DMS53 treated with DMSO at 0.1 percent for 48 hours (cell line): ENCODE measurements around the gene FUT3.

Experiments used
- DNase-seq: peaks from one replicate; lab custom pipeline; 2025; ENCODE audit not compliant: unreplicated experiment; lab: John Stamatoyannopoulos, UW

The FUT3 gene

GRCh38 chr19:5826531-5827341 is 24.5 kb downstream of the FUT3 start:
- DNase-seq = peak; percentile 89

DNA sequence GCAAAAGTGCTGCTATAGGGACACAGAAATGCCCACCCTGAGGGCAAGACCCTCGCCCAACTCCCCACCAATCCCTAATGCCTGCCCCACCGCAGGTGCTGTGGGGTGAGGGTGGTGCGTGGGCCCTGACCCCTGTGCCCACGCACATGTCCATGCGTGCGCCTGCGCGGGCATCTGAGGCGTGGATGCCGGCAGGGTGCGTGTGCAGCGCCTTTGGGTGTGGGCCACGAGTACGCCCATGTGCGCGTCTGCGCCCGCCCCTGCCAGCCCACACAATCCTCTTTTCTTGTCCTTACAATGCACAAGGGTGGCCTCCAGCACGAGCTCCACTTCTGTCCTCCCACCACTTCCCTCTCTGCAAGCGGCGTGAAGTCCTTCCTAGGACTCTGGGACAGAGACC is 26.1 kb downstream of the FUT3 start:
- DNase-seq = no peak

DNA sequence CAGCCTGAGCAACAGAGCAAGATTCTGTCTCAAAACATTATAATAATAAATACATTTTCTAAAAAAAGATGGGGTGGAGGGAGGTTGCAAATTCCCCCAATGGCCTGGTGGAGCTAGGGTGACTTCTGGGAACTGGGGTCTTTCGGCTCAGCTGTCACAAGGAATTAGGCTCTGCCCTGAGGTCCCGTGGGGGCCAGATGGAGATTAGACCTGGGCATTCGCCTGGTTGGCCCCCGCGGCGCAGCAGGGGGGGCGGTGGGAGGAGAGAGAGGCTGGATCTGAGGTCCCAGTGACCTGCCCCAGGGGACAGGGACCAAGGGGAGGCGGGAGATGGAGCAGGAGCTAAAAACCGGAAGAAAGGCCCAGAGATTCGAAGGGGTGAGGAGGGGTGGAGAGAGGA is 26.5 kb downstream of the FUT3 start:
- DNase-seq = no peak

DNA sequence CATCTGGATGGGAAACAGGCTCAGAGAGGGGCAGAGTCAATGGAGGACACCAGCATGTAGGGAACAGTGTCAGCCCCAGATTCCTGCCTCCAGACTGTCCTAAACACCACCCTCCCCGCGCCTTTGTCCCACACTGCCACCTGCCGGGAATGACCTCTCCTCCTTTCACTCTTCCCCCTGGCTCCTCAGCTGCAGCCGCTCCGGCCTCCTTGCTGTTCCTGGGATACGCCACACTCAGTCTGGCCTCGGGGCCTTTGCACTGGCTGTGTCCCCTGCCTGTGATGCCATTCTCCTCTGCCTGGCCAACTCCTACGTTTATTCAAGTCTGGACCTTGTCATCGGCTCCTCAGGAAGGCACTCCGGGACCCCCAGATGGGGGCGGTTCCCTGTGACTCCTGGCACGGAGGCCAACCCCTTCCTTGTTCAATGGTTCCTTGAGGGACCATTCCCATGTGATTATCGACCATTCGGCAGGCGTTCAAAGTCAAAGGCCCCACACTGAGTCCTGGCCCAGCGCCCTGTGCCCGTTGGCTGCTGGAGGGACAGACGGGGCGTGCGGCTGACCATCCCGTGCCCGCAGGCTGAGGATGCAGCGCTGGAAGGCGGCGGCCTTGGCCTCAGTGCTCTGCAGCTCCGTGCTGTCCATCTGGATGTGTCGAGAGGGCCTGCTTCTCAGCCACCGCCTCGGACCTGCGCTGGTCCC is 27.5 kb downstream of the FUT3 start:
- DNase-seq = no peak

DNA sequence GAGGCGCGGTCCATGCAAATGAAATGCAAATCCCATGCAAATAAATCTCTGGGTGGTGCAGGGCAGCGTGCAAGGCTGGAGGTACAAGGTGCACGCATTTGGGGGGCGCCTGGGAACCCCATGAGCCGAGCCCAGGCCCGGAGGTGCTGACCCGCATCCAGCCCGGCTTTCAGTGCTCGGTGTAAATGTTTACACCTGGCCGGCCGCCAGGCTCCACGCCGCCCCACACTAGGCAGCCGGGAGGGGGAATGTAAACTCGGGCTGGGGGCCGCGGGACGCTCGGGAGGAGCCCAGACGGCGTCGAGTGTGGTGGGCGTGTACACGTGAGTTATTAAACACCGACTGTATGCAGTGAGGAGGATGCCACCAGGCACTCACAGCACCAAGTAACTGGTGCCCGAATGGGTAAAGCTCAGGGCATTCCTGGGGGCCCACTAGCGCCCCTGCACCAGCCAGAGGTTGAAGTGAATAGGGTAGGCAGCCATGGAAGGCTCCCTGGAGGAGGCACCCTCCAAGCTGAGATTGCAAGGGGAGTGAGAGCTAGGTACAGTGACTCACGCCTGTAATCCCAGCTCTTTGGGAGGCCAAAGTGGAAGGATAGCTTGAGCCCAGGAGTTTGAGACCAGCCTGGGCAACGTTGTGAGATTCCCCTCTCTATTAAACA is 28.9 kb downstream of the FUT3 start:
- DNase-seq = no peak

DNA sequence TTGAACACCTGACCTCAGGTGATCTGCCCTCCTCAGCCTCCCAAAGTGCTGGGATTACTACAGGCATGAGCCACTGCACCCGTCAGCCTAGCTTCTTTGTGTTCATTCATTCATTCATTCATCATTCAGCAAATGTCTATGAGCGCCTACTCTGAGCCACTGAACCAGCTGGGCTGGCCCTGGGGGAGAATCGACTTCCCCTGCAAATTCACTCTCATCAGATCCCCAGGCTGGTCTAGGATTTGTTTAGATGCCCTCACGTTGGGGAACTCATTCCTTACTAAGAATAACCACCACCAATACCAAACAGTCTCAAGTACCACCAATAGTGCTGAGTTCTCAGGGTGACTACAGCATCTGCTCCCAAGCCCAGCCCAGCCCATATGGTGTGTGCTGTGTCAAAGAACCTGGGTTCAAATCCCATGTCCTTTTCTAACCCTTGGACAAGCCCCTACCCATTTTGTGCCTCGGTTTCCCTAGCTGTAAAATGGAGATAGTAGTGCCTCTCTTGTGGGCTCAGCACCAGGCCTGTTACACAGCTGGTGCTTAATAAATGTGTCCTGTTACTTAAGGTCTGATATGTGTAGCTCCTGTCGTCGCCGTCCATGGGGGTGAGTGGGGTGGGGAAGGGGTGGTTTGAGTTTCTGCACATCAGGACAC is 29.6 kb downstream of the FUT3 start:
- DNase-seq = no peak

- DNase-seq = no peak
Measured at GRCh38 chr19:5820785-5821184, 30.5 kb downstream of the FUT3 start.

GRCh38 chr19:5818594-5818993 is 32.7 kb downstream of the FUT3 start:
- no peak for DNase-seq

DNA sequence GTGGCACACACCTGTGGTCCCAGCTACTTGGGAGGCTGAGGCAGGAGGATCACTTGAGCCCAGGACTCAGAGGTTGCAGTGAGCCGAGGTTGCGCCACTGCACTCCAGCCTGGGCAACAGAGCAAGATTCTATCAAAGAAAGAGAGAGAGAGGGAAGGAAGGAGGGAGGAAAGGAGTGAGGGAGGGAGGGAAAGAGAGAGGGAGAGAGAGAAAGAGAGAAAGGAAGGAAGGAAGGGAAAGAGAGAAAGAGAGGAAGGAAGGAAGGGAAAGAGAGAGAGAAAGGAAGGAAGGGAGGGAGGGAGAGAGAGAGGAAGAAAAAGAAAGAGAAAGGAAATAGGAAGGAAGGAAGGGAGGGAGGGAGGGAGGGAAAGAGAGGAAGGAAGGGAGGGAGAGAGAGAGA is 34.0 kb downstream of the FUT3 start:
- DNase-seq = no peak

GRCh38 chr19:5814852-5815246 is 36.4 kb downstream of the FUT3 start:
- DNase-seq = no peak

GRCh38 chr19:5814123-5814851 is 37.0 kb downstream of the FUT3 start:
- DNase-seq = no peak

DNA sequence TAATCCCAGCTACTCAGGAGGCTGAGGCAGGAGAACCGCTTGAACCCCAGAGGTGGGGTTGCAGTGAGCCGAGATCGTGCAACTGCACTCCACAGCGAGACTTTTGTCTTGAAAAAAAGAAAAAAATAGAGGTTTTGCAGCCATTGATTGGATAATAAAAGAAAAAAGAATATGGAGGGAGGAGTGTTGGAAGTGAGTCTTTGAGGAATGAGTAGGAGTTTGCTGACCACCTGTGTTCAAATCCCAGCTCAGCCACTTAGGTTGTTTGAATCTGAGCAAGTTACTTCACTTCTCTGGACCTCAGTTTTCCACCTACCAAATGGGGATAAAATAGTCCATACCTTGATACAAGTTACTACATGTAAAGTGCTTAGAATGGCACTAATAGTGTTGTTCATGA is 40.1 kb downstream of the FUT3 start:
- DNase-seq = no peak

GRCh38 chr19:5809469-5809868 is 41.8 kb downstream of the FUT3 start:
- no peak for DNase-seq

DNA sequence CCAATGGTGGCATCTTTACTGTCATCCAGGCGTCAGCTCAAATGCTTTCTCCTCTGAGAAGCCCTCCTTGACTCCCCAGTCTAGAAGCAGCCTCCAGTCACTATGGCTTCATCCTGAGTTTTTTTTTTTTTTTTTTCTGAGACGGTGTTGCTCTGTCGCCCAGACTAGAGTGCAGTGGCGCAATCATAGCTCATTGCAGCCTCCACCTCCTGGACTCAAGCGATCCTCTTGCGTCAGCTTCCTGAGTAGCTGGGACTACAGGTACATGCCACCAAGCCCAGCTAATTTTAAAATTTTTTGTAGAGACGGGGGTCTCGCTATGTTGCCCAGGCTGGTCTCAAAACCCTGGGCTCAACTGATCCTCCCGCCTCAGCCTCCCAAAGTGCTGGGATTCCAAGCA is 42.2 kb downstream of the FUT3 start:
- DNase-seq = no peak

DNA sequence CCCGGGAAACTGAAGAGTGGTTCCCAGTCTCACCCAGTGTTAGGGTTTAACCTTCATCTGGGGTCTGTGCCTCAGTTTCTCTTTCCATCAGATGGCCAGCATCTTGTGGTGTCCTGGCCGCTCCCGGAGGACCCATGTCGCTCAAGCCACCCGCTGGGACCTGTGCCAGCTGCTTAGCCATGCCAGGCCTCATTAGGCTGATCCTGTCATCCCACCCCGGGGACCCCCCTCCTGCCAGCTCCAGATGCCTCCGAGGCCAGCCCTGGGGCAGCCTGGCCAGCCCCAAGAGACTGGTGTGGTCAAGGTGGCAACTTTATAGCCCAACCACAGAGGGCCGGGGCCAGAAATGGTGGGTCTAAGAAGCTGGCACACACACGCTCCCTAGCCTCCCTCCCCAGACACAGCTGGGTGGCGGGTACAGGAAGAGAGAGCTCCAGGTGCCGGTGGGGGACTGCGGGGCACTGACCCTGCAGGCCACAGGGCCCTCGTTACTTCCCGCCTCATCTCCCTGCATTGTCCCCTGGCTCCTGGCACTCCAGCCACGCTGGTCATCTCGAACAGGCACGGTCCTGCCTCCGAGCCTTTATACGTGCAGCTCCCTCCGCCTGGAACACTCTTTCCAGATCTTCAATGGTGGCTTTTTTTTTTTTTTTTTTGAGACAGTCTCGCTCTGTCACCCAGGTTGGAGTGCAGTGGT is 43.0 kb downstream of the FUT3 start:
- DNase-seq = no peak

GRCh38 chr19:5806905-5807304 is 44.3 kb downstream of the FUT3 start:
- DNase-seq = no peak

DNA sequence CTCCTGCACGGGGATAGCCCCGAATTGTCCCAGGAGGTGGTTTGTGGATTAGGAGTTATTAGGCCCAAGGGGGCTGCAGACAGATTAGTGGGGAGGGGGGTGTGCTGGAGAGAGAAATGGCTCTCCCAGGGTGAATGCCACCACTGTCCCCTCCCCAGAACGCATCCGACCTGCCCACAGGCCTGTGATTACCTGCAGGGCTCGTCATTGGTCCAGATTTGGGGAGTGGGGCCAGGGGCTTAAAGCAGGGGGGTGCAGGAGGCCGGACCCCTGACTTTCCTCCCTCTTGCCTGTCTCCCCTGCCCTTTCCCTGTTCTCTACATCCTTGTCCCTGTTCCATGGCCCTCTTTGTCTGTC is 45.1 kb downstream of the FUT3 start:
- DNase-seq = no peak

DNA sequence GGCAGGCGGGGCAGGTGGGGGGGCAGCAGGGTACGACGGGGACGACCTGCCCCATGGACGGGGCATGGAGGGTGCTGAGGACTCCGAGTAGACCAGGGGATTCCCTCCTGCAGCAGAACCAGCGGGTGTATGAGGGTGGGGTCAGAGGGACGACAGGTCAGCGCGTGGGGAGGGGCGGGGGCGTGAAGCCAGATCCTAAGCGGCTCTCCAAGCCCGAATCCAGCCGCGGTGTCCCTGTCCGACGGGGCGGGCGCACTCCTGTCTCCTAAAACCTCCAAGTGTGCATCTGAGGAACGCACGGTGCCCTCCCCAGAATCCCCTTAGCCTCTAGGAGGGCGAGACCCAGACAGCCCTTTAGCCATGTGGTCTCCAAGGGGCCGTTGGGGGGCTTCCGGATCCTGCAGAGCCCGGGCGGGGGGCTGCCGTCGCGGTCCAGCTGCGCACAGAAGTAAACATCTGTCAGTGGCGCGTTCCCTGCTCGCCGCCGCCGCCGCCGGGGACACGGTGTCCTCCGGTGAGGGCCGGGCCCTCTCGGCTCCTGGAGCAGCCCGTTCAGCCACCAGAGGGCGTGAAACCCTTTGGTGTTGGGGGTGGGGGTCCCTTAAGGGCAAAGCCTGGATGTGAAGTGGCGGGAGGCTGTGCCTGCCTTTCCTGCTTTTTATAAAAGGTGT is 45.7 kb downstream of the FUT3 start:
- DNase-seq = peak; percentile 30

DNA sequence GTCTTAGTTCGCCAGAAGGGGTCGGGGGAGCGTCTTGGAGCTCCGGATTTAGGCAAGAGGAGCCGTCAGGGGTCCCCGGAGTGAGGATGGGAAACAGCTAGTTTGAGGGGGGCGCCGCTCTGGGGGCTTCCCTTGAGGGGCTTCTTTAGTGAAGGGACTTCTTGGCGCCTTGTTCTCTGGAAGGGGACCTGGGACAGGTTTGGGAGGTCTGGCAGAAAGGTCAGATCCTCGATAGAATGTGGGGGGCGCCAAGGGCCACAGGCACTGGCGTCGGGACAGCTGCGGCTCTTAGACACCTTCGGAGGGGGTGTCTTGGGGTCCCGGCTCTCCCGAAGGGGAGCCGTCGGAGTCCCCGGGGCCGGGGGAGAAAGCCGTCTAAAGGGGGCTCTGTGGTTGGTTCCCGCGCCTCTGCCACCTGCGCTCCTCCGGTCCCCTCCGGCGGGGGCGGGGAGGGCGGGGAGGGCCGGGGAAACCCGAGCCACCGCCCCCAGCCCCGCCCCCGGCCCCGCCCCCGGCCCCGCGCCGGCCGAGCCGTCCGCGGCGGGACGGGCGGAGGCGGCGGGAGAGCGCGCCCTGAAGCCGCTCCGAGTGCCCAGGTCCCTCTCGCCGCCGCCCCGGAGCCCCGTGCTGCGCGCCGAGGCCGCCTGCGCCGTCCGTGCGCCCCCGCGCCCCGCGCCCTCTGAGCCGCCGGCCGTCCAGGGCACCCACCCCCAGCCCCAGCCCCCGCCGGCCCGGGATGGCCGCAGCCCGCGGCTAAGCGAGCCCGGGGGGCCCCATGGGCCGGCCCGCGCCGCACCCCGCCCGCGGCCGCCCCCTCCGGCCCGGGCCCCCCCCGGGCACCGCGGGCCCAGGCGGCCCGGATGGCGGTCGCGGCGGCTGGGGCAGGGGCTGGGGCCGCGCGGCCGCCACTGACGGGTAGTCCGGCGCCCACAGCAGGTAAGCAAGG is 46.5 kb downstream of the FUT3 start, which contains the start of gene NRTN:
NRTN (plus strand) TSS at position 552 of the 946 bp plus-strand sequence. CDS start 19,099 bp downstream, outside the sequence.
- no peak for DNase-seq
